GM18508 (cell line): ENCODE measurements around the gene GSTM3.

Source experiments
- ATAC-seq: cut with Tn5 transposase; IDR thresholded peaks from one replicate; pipeline ENCODE4 v1.9.1; 2021; ENCODE audit warnings: moderate number of reproducible peaks; ENCODE audit not compliant: insufficient read depth, unreplicated experiment

Gene GSTM3

DNA sequence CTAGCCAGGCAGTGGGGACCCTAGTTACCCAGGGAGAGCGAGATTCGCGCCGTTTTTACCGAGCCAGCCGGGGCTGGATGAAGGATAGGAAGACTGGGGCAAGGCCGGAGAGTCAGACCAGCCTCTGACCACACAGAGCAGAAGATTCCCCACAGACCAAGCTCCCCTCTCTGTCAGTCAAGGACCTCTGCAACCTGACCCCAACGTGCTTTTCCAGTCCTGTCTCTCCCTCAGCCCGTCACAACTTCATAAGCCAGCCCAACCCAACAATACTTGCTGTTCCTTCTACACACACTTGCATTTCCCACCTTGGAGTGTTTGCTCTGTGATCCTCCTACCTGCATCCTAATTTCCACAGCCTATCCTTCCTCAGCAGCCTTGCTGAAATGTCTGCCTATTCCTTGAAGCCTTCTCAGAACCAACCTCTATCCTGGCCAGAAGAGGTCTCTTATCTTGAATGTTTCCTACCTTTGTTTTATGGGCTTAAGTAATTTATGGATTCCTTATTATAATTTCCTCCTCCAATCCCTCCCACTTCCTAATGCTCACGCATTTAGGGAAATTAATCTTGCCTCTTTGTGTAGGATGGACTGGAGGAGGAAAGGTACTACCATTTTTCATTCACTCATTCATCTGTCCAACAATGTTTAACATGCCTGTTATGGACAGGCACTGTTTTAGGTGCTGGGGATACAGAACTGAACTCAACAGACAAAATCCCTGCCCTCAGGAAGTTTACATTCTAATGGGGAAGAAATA is at the start of gene GSTM3:
Gene GSTM3, minus strand, starts transcription at position 424 of the 759 bp plus-strand sequence. CDS start 751 bp downstream, outside the sequence.
- ATAC-seq: no peak

DNA sequence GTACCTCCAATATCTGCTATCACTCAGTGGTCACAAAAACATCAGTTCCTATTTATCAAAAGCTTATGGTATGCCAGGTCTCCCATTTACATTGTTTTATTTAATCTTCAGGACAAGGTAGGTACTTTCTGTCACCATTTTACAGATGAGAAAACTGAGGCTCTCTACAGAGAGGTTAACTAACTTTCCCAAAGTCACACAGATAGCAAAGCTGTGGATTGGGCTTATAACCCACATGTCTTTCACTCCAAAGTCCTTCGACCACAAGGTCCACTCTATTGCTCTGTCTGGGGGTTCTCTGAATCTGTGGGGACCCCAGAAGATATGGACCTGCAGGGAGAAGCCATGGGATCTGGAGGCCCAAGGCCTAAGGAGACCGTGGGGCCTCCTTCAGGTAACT is 49.5 kb upstream of the GSTM3 start:
- ATAC-seq: no peak

GRCh38 chr1:109789551-109790180 is 48.8 kb upstream of the GSTM3 start:
- ATAC-seq: no peak

- ATAC-seq: no peak
Measured at GRCh38 chr1:109788695-109789521, 48.1 kb upstream of the GSTM3 start.

GRCh38 chr1:109787845-109788601 is 47.2 kb upstream of the GSTM3 start:
- ATAC-seq: no peak

GRCh38 chr1:109787211-109787844 is 46.5 kb upstream of the GSTM3 start:
- ATAC-seq: no peak

DNA sequence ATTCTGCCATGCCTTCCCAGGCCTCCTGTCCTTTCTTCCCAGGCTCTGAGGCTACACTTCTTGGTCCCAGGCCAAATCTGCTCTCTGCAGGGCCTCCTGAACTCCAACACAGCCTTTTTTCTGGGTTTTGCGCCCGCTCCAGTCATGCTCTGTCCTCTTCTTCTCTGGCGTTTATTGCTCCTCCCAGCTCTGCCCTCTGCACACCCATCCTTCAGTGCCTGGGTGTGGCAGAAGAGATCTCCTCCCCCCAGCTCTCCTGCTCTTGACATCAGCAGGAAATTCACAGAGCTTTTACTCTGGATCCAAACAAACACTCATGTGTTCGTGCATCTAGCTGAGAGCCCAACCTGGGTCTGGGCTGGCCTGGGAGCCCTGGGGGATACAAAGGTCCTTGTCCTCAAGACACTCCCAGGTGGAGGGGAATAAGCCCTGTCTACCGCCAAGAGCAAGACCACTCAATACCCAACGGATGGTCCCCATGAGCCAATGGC is 45.7 kb upstream of the GSTM3 start:
- no peak for ATAC-seq

GRCh38 chr1:109786112-109786480 is 45.3 kb upstream of the GSTM3 start:
- no peak for ATAC-seq

GRCh38 chr1:109785446-109786111 is 44.7 kb upstream of the GSTM3 start:
- no peak for ATAC-seq

GRCh38 chr1:109784551-109785252 is 43.9 kb upstream of the GSTM3 start:
- ATAC-seq: no peak

GRCh38 chr1:109783436-109783835 is 42.6 kb upstream of the GSTM3 start:
- ATAC-seq: no peak

GRCh38 chr1:109782927-109783326 is 42.1 kb upstream of the GSTM3 start:
- ATAC-seq: no peak

GRCh38 chr1:109782514-109782913 is 41.7 kb upstream of the GSTM3 start:
- ATAC-seq: no peak

DNA sequence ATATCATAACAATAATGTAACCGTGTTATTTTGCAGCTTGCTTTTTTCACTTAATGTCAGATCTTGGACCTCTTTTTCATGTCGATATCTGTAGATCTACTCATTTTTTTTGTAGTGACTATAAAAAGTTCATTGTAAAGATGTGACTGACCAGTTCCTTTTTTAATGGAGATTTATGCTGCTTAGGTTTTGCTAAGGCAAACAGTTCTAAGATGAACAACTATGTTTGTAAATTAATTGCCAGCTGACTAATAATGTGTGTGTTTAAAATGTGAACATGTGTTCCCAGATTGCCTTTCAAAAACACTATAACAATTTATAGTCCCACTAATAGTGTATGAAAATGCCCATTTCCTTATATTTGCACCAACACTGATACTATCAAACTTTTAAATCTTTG is 41.0 kb upstream of the GSTM3 start:
- ATAC-seq: no peak

DNA sequence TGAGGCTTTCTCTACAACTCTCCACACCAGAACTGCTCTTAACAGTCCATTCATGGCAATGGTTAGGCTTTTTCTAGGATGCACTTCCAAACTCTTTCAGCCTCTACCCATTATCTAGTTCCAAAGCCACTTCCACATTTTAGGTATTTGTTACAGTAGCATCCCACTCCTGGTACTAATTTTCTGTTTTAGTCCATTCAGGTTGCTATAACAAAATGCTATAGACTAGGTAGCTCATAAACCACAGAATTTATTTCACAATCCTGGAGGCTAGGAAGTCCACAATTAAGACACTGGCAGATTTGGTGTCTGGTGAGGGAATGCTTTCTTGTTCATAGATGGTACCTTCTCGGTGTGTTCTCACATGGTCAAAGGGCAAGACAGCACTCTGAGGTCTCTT is 40.1 kb upstream of the GSTM3 start:
- no peak for ATAC-seq

DNA sequence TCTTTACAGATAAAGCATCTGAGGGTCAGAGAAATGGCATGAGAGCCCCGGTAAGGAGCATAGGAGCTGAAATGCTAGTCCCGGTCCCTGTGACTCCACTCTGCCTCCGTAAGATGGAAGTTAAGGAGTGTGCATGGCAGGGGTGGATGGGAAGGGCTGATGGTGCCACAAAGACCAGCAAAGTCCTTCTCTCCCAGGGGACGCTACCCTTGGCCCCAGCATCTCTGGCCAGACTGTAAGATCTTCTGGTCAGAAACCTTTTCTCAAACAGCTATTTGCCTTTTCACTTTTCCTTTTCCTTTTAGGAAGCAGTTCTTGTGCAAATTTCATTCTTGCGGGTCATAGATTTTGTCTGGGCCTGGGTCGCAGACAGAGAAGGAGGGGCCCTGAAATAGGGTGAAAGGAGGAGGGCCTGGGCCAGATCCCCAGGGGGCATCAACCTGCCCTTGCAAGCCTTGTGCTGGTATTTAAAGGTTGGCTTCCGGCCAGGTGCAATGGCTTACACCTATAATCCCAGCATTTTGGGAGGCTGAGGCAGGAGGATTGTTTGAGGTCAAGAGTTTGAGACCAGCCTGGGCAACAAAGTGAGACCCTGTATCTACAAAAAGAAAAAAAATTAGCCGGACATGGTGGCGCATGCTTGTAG is 37.3 kb upstream of the GSTM3 start:
- no peak for ATAC-seq

- no peak for ATAC-seq
Measured at GRCh38 chr1:109777436-109777835, 36.6 kb upstream of the GSTM3 start.

DNA sequence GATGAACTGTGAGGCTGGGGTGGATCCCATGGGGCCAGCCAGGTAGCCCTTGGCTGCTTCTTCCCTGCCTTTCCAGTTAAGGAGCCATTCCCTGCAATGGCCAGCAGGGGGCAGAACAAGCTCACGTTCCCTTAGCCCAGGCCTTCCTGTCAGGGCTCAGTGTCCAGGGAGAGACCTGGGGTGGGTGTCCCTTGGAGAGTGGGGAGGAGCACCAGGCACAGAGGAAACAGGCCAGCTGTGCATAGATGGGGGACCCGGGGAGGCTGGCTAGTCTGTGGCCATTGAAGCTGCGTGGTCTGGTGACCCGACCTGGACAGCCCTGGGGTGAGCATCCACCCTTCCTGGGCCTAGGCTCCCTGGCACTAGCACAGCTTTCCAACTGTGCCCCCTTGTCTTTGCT is 36.1 kb upstream of the GSTM3 start:
- ATAC-seq: no peak
